Caki2 (cell line): ENCODE measurements around the gene PI4KA. TPM values are rescaled to one million over a fixed set of nuclear protein-coding genes. Genes with fewer than 3 reads are reported as not detected.
"Not testable (repeated sequence)": the region's sequence is repeated elsewhere in the genome, so short reads cannot be mapped to it uniquely, and the experiment has no call there.

Experiments
- DNase-seq: peaks from one replicate; pipeline ENCODE4 v3.0.0-alpha.2; 2015; ENCODE audit warnings: low read depth
- in situ Hi-C: cut with HindIII; loops from 2 replicates; pipeline ENCODE4 v1.10.0; 2016; ENCODE audit warnings: low sequenced_read_pairs, low pct_unique_long_range_greater_than_20kb, mixed read lengths
- total RNA-seq: library from RNA; depleted of rRNA; stranded (reverse); fragments of >200 nt; shearing (Covaris generic); gene quantifications from 2 replicates; pipeline ENCODE4 v1.2.3, GENCODE V29; 2014; ENCODE audit warnings: low replicate concordance

The PI4KA gene
- total RNA-seq, 1 experiment from 2014 or later = 29.9 TPM

GRCh38 chr22:20747223-20747622 lies 111.4 kb downstream of the PI4KA start:
- in situ Hi-C loops = no loop called here
- no peak for DNase-seq

- in situ Hi-C loops = no loop called here
- no peak for DNase-seq
Measured at GRCh38 chr22:20746431-20747189, 112.0 kb downstream of the PI4KA start.

- in situ Hi-C loops = no loop called here
- no peak for DNase-seq
Measured at GRCh38 chr22:20745119-20745518, 113.5 kb downstream of the PI4KA start.

GRCh38 chr22:20744456-20744855 lies 114.2 kb downstream of the PI4KA start:
- in situ Hi-C loops = no loop called here
- DNase-seq = no peak

- DNase-seq = no peak
- in situ Hi-C loops = no loop called here
Measured at GRCh38 chr22:20742764-20743163, 115.8 kb downstream of the PI4KA start.

- in situ Hi-C loops = no loop called here
- DNase-seq = peak; percentile 29
Measured at GRCh38 chr22:20741634-20742581, 116.7 kb downstream of the PI4KA start.

GRCh38 chr22:20741008-20741633 lies 117.5 kb downstream of the PI4KA start:
- DNase-seq = no peak
- in situ Hi-C loops = no loop called here

- DNase-seq = no peak
- in situ Hi-C loops = no loop called here
Measured at GRCh38 chr22:20740222-20740951, 118.2 kb downstream of the PI4KA start.

GRCh38 chr22:20738394-20739089 lies 120.1 kb downstream of the PI4KA start:
- in situ Hi-C loops = no loop called here
- no peak for DNase-seq

GRCh38 chr22:20736891-20737290 lies 121.7 kb downstream of the PI4KA start:
- DNase-seq, in situ Hi-C loops: not testable (repeated sequence)

GRCh38 chr22:20735356-20736162 lies 123.1 kb downstream of the PI4KA start:
- DNase-seq, in situ Hi-C loops: not testable (repeated sequence)

GRCh38 chr22:20732431-20732830 lies 126.2 kb downstream of the PI4KA start:
- DNase-seq, in situ Hi-C loops: not testable (repeated sequence)

- no peak for DNase-seq
- in situ Hi-C loops = no loop called here
Measured at GRCh38 chr22:20729194-20729593, 129.4 kb downstream of the PI4KA start.

GRCh38 chr22:20728523-20729190 lies 130.0 kb downstream of the PI4KA start:
- in situ Hi-C loops = no loop called here
- no peak for DNase-seq

GRCh38 chr22:20727118-20728015 lies 131.2 kb downstream of the PI4KA start:
- no peak for DNase-seq
- in situ Hi-C loops = no loop called here
